ENCODE results near the gene BEND2.
"Not testable (repeated sequence)": the region's sequence is repeated elsewhere in the genome, so short reads cannot be mapped to it uniquely, and the experiment has no call there.

The BEND2 gene

DNA sequence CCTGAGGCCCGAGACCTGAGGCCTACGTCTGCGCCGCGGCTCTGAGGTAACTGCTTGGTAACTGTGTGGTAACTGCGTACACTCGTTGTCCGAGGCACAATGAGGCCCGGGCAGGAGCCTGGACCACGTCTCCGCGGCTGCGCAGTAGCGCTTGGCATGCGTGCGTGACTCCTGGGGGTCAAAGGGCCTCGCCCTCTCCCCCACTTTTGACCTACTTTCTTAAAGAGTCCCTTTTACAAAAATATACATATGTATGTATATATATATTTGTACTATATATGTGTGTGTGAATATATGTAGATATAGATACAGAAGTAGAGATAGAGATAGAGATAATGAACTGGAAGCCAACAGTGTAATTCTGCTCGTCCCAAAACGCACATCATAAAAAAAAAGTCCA, at the start of gene BEND2:
BEND2 (minus strand) TSS at position 101 of the 400 bp plus-strand sequence. CDS start 136 bp downstream, outside the sequence.
- DNase-seq (ENCODE audit: low read depth), result no peak
- no peak within 1 kb of the TSS for H3K4me3 ChIP-seq (ENCODE audit: low read length)
- TF ChIP-seq, protein P1, sequence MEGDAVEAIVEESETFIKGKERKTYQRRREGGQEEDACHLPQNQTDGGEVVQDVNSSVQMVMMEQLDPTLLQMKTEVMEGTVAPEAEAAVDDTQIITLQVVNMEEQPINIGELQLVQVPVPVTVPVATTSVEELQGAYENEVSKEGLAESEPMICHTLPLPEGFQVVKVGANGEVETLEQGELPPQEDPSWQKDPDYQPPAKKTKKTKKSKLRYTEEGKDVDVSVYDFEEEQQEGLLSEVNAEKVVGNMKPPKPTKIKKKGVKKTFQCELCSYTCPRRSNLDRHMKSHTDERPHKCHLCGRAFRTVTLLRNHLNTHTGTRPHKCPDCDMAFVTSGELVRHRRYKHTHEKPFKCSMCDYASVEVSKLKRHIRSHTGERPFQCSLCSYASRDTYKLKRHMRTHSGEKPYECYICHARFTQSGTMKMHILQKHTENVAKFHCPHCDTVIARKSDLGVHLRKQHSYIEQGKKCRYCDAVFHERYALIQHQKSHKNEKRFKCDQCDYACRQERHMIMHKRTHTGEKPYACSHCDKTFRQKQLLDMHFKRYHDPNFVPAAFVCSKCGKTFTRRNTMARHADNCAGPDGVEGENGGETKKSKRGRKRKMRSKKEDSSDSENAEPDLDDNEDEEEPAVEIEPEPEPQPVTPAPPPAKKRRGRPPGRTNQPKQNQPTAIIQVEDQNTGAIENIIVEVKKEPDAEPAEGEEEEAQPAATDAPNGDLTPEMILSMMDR (IDR thresholded peaks at IDR 0.05; ENCODE audit: insufficient read depth, low read depth, low read length, missing control alignments), result no peak

DNA sequence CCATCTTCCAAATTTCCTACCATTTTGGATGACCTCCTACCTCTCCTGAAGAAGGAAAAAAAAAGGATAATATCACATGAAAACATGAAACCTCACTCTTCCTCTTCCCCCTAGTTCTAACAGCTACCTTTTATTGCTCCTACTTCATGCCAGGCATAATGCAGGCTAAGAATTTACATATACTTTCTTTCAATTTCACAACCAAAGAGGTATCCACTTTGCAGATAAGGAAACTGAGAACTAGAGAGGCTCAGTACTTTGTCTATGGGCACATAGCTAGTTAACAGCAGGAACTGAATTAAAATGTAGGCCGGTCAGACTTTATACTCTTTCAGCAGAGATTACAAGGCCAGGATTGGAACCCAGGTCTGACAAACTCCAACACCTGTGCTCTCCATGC, 34.4 kb upstream of the BEND2 start:
- no peak overlapping the region for H3K4me3 ChIP-seq (ENCODE audit: low read length)
- DNase-seq (ENCODE audit: low read depth), result no peak
- TF ChIP-seq, protein P1 (IDR thresholded peaks at IDR 0.05; ENCODE audit: insufficient read depth, low read depth, low read length, missing control alignments), result no peak

DNA sequence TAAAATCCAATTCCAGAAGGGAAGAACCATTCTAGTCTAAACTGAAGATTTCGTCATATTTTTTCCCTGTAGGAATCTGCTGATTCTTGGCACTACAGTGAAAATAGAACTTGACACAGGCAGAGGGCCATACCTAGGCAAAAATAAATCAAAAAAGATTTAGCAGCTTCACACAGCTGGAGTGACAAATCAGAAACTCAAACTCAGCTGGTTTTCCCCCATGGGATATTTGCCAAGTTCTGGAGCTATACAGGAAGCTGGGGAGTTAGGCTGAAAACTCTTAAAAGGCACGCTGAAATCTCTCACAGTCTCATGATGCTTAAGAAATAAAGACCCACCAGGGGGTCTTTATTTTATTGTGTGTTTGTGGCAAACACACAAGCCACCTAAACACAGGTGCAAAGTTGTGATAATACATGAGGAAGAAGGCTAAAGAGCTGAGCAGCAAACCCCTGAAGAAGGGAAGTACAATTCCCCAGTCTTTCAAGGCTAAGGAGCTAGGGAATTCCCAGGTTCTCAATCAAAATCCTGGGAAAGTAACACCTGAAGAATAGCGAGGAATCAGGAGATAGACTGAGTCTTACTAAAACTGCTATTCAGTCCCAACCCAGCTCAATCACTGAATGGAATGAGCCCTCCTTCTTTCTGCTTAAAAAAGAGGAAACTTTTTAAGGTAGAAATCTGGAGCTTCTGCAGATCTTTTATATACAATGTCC, 32.1 kb upstream of the BEND2 start:
- TF ChIP-seq, protein P1 (IDR thresholded peaks at IDR 0.05; ENCODE audit: insufficient read depth, low read depth, low read length, missing control alignments), result no peak
- DNase-seq (ENCODE audit: low read depth), result peak; percentile 1
- H3K4me3 ChIP-seq (ENCODE audit: low read length), result no peak overlapping the region

DNA sequence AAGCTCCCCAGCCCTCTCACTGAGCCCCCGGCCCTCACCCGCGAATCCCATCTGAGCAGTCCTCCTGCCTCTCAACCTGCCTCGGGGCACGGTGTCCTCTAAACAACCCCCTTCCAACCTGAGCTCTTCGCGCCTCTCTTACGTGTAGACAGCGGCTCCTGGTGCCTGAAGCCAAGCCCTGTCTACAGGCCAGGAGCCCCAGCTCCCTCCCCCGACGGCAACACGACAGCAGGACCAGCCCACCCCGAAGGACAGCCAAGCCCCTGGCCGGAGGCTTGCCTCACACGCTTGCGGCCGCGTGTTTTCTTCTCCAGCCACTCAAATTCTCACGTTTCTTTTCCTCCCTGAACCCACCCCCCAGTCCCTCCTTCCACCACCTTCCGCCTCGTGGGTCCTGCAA, 9.0 kb upstream of the BEND2 start:
- not testable (repeated sequence) for H3K4me3 ChIP-seq (ENCODE audit: low read length); DNase-seq (ENCODE audit: low read depth)

DNA sequence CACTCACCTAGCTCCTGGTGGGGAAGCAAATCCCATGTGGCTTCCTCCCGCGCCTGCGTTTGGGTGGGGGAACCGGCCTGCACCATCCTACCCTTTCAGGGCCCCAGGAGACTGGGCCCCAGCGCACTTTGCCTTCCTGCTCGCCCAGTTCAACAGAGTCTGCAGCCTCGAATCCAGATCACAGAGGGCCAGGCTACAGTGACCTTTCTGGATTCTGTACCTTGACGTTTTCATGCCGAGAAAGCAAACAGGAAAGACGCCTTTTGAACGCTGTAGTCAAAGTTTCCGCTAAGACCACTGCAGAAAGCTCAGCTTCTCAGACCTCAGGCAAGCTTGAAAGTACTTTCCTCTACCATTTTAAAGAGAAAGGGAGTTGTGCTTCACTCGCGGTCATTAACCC, 7.4 kb upstream of the BEND2 start:
- TF ChIP-seq, protein P1 (IDR thresholded peaks at IDR 0.05; ENCODE audit: insufficient read depth, low read depth, low read length, missing control alignments), result no peak
- DNase-seq (ENCODE audit: low read depth), result no peak
- H3K4me3 ChIP-seq (ENCODE audit: low read length), result no peak overlapping the region

DNA sequence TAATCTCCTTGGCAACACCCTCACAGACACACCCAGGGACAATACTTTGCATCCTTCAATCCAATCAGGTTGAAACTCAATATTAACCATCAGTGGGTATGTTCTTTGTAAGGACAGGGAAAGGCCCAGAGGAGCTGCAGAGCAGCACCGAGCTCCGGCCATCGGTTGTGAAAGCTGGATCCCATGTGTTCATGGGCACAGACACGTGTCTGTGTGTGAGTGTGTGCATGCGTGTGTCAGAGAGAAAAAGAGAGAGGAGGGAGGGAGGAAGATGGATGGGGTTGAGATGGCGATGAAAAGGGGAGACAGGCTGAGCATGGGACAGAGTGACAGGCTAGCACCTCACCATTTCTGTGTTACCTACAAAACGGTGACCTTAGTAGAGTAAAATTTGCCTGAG, 6.8 kb upstream of the BEND2 start:
- TF ChIP-seq, protein P1 (IDR thresholded peaks at IDR 0.05; ENCODE audit: insufficient read depth, low read depth, low read length, missing control alignments), result no peak
- DNase-seq (ENCODE audit: low read depth), result no peak

DNA sequence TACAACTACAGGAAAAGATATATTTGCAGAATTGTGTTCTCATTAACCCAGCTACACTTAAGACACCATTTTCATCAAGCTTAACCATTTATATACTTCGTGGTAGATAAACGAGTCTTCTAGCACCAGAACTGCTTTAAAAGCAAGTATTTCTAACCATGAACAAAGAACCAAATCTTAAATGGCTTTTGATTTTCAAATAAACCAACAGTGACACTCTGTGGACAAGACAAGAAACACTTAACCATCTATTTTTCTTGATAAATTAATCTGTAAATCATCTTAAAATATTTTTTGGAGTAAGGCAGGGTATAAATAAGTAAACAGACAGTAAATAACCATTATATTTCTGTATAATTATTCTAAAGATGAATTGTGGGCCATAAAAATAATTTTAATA, 10.2 kb downstream of the BEND2 start:
- H3K4me3 ChIP-seq (ENCODE audit: low read length), result no peak overlapping the region
- peak; percentile 13 for DNase-seq (ENCODE audit: low read depth)
- TF ChIP-seq, protein P1 (IDR thresholded peaks at IDR 0.05; ENCODE audit: insufficient read depth, low read depth, low read length, missing control alignments), result no peak

More for the DNA sequence above, 6.8 kb upstream of the BEND2 start:
- no peak overlapping the region for H3K4me3 ChIP-seq (ENCODE audit: low read length)

Measured in epithelial cell of esophagus (primary cell).